COLO668 (cell line): ENCODE measurements around the gene PLP2.

ENCODE experiments used
- DNase-seq: peaks from one replicate; lab custom pipeline; 2025; ENCODE audit not compliant: unreplicated experiment; lab: John Stamatoyannopoulos, UW

Gene PLP2

GRCh38 chrX:49208399-49208798, 36.7 kb downstream of the PLP2 start:
- no peak for DNase-seq

- DNase-seq, result peak; percentile 16
Measured at GRCh38 chrX:49209434-49210251, 37.9 kb downstream of the PLP2 start.

GRCh38 chrX:49210406-49210805, 38.7 kb downstream of the PLP2 start:
- no peak for DNase-seq

- no peak for DNase-seq
Measured at GRCh38 chrX:49211074-49211473, 39.4 kb downstream of the PLP2 start.

GRCh38 chrX:49212209-49212608, 40.5 kb downstream of the PLP2 start:
- DNase-seq, result no peak

- DNase-seq, result no peak
Measured at GRCh38 chrX:49212861-49213260, 41.2 kb downstream of the PLP2 start.

GRCh38 chrX:49214416-49214815, 42.7 kb downstream of the PLP2 start:
- DNase-seq, result no peak

GRCh38 chrX:49214996-49215526, 43.4 kb downstream of the PLP2 start:
- DNase-seq, result no peak

- DNase-seq, result no peak
Measured at GRCh38 chrX:49220100-49220499, 48.4 kb downstream of the PLP2 start.

- DNase-seq, result no peak
Measured at GRCh38 chrX:49221868-49222267, 50.2 kb downstream of the PLP2 start.
